Left forelimb (tissue), 1 donor: ENCODE results near the gene RAB26.

Experiments
- DNase-seq: peaks from one replicate; pipeline ENCODE4 v3.0.0-alpha.2; 2018; ENCODE audit warnings: low spot score

Gene RAB26

GRCh38 chr16:2178321-2179106 is 30.1 kb downstream of the RAB26 start:
- DNase-seq = no peak

- DNase-seq = no peak
Observed at GRCh38 chr16:2179107-2179501, 30.7 kb downstream of the RAB26 start.

- no peak for DNase-seq
Observed at GRCh38 chr16:2179576-2179975, 31.2 kb downstream of the RAB26 start.

- no peak for DNase-seq
Observed at GRCh38 chr16:2180461-2180860, 32.0 kb downstream of the RAB26 start.

- no peak for DNase-seq
Observed at GRCh38 chr16:2180962-2181923, 32.8 kb downstream of the RAB26 start.

- no peak for DNase-seq
Observed at GRCh38 chr16:2181952-2182351, 33.5 kb downstream of the RAB26 start.

- DNase-seq = no peak
Observed at GRCh38 chr16:2183671-2184070, 35.2 kb downstream of the RAB26 start.

- DNase-seq = no peak
Observed at GRCh38 chr16:2184346-2184745, 35.9 kb downstream of the RAB26 start.

- DNase-seq = no peak
Observed at GRCh38 chr16:2184962-2185361, 36.5 kb downstream of the RAB26 start.

GRCh38 chr16:2186064-2186463 is 37.6 kb downstream of the RAB26 start:
- no peak for DNase-seq

GRCh38 chr16:2186505-2186904 is 38.1 kb downstream of the RAB26 start:
- no peak for DNase-seq

GRCh38 chr16:2187212-2187611 is 38.8 kb downstream of the RAB26 start:
- DNase-seq = no peak

- no peak for DNase-seq
Observed at GRCh38 chr16:2188395-2188794, 40.0 kb downstream of the RAB26 start.

GRCh38 chr16:2189252-2189893 is 40.9 kb downstream of the RAB26 start:
- DNase-seq = no peak

GRCh38 chr16:2190002-2190658 is 41.7 kb downstream of the RAB26 start:
- no peak for DNase-seq

- DNase-seq = no peak
Observed at GRCh38 chr16:2190659-2191445, 42.4 kb downstream of the RAB26 start.

- DNase-seq = no peak
Observed at GRCh38 chr16:2191446-2191706, 43.0 kb downstream of the RAB26 start.

- DNase-seq = no peak
Observed at GRCh38 chr16:2194166-2194834, 45.9 kb downstream of the RAB26 start.

GRCh38 chr16:2194852-2195321 is 46.5 kb downstream of the RAB26 start:
- no peak for DNase-seq

- DNase-seq = no peak
Observed at GRCh38 chr16:2195322-2196161, 47.1 kb downstream of the RAB26 start.
